MCF 10A (cell line): ENCODE measurements around the gene HAS3. TPM values are rescaled to one million over a fixed set of nuclear protein-coding genes. Genes with fewer than 3 reads are reported as not detected.

ENCODE experiments used
- BruUV-seq: library from RNA; stranded (reverse); fragments of 400-500 nt; replicated peaks from 2 replicates; lab custom pipeline; 2021; lab: Mats Ljungman, UMichigan
- CTCF ChIA-PET: fragments of 300-600 bp; sonication (Branson Sonifier 250); formaldehyde crosslinking; extraction: SDS; loops from one replicate; lab custom pipeline; 2021; ENCODE audit warnings: antibody characterized with exemption, inconsistent platforms; lab: Yijun Ruan, JAX
- POLR2A ChIA-PET: fragments of 300-600, 350-650 bp; sonication (Branson Sonifier 250); formaldehyde crosslinking; extraction: SDS; loops from one replicate; lab custom pipeline; 2020; ENCODE audit warnings: antibody characterized with exemption, inconsistent platforms; lab: Yijun Ruan, JAX
- DNase-seq: peaks from one replicate; pipeline ENCODE4 v3.0.0-alpha.2; 2018; ENCODE audit not compliant: unreplicated experiment
- H3K27ac Mint-ChIP-seq: one replicate; pipeline ENCODE4 v1.8.0; 2022; ENCODE audit warnings: mild to moderate bottlenecking, low read depth, mixed read lengths; ENCODE audit not compliant: unreplicated experiment
- H3K27me3 Mint-ChIP-seq: one replicate; pipeline ENCODE4 v1.8.0; 2022; ENCODE audit warnings: mixed read lengths; ENCODE audit not compliant: insufficient read depth, unreplicated experiment
- H3K36me3 Mint-ChIP-seq: one replicate; pipeline ENCODE4 v1.8.0; 2022; ENCODE audit warnings: mild to moderate bottlenecking, moderate library complexity, mixed read lengths; ENCODE audit not compliant: insufficient read depth, unreplicated experiment
- H3K4me1 Mint-ChIP-seq: one replicate; pipeline ENCODE4 v1.8.0; 2022; ENCODE audit warnings: mixed read lengths; ENCODE audit not compliant: insufficient read depth, unreplicated experiment
- H3K4me3 Mint-ChIP-seq: one replicate; pipeline ENCODE4 v1.8.0; 2022; ENCODE audit warnings: mild to moderate bottlenecking, moderate library complexity, mixed read lengths; ENCODE audit not compliant: unreplicated experiment
- H3K9me3 Mint-ChIP-seq: one replicate; pipeline ENCODE4 v1.8.0; 2022; ENCODE audit warnings: mixed read lengths; ENCODE audit not compliant: unreplicated experiment
- CTCF ChIP-seq: fragments of 200-600 bp; IDR thresholded peaks from one replicate; pipeline ENCODE4 v1.8.0; 2022; ENCODE audit warnings: antibody characterized with exemption, mild to moderate bottlenecking; ENCODE audit not compliant: unreplicated experiment
- intact Hi-C: fragments of 100-400 bp; cut with micrococcal nuclease; formaldehyde crosslinking; loops from 2 replicates; pipeline ENCODE4 v1.14.1; 2022
- total RNA-seq: library from RNA; stranded (reverse); gene quantifications from 2 replicates; pipeline ENCODE4 v1.2.3, GENCODE V29; 2022

The HAS3 gene
- total RNA-seq, 1 experiment from 2014 or later, result 0.72 TPM

DNA sequence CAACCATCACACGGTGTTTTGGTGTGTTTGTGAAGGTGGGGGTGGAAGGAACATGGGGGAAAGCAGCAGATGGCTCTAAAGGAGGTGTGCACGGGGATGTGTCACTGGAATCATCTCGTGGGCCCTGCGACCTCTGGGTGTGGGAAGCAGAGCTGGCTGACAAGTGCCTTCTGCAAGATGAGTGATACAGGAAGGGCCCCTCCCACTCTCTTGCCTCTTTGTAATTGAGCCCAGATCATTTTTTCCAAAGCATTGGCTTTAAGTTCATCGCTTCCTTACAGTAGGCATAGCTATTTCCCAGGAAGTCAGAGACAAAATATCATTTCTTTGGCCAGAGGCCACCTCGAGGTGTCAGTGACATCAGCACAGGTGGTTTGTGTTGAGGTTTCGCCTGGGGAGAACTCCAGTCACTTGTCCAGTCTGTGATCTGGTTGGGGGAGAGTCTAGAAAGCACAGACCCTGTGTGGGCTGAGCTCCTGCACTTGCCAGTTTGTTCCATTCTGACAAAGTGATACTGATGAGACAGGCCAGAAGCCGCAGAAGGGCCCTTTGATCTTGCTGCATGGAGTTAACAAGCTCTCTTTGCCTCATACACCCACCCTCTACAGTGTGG is 60.9 kb downstream of the HAS3 start:
- no peaks in the 10 kb centered on the region for H3K9me3 Mint-ChIP-seq
- H3K27me3 Mint-ChIP-seq, result no peaks in the 10 kb centered on the region
- H3K27ac Mint-ChIP-seq, result no peak overlapping the region
- BruUV-seq, result no TSS peak
- no peak overlapping the region for H3K4me3 Mint-ChIP-seq
- no peak for TF ChIP-seq CTCF
- peaks cover 85% of the 10 kb centered on the region for H3K36me3 Mint-ChIP-seq
- no peaks in the 10 kb centered on the region for H3K4me1 Mint-ChIP-seq
- CTCF ChIA-PET, result interaction anchor here (0.7 to 1.7 kb wide), 7 partner anchors 13 to 399 kb away, joined by 3 to 7 read pairs (median 4); partner anchors contain the start of gene NFAT5
- POLR2A ChIA-PET, result interaction anchor here (0.5 to 1.2 kb wide), 2 partner anchors 14 to 16 kb away, joined by 3 to 4 read pairs; no protein-coding TSS in a partner anchor
- intact Hi-C loops, result no loop called here
- no peak for DNase-seq

GRCh38 chr16:69166946-69167930 is 61.8 kb downstream of the HAS3 start:
- Mint-ChIP-seq H3K27me3 (no peaks in the 10 kb centered on the region), H3K4me3 (no peak overlapping the region), H3K9me3 (no peaks in the 10 kb centered on the region), H3K36me3 (peaks cover 75% of the 10 kb centered on the region), H3K27ac (no peak overlapping the region), H3K4me1 (no peaks in the 10 kb centered on the region)
- TF ChIP-seq CTCF, result no peak
- intact Hi-C loops, result no loop called here
- DNase-seq, result no peak
- no TSS peak for BruUV-seq
- ChIA-PET POLR2A (interaction anchor here (0.5 to 1.2 kb wide), 6 partner anchors 10 to 244 kb away, joined by 3 to 4 read pairs (median 4); no protein-coding TSS in a partner anchor), CTCF (interaction anchor here (0.6 to 2.1 kb wide), 8 partner anchors 10 to 121 kb away, joined by 3 to 7 read pairs (median 4); no protein-coding TSS in a partner anchor)

Other genes starting within 250 kb of the HAS3 start
- 107 and 113 TPM in 2 replicates for gene CHTF8, start 26.9 kb downstream of the HAS3 start, total RNA-seq
- 77.1 and 97.1 TPM in 2 replicates for gene UTP4, start 27.0 kb downstream of the HAS3 start, total RNA-seq
- 20.2 and 20.6 TPM in 2 replicates for gene SNTB2, start 81.5 kb downstream of the HAS3 start, total RNA-seq
- 34.4 and 38.6 TPM in 2 replicates for gene VPS4A, start 205.7 kb downstream of the HAS3 start, total RNA-seq
- 19.4 and 24.8 TPM in 2 replicates for gene PDF, start 224.9 kb downstream of the HAS3 start, total RNA-seq
- 29.3 and 33.3 TPM in 2 replicates for gene COG8, start 233.9 kb downstream of the HAS3 start, total RNA-seq
- 55.4 and 62.1 TPM in 2 replicates for gene NIP7, start 234.1 kb downstream of the HAS3 start, total RNA-seq
- 0.51 and 1.2 TPM in 2 replicates for gene TMED6, start 246.1 kb downstream of the HAS3 start, total RNA-seq